SU-DHL-6 (cell line): Measurements from ENCODE around the gene GRIK2.

Experiments
- CTCF ChIP-seq: fragments of 200-600 bp; sonication (generic); IDR thresholded peaks from one replicate; pipeline ENCODE4 v1.5.1; 2017; ENCODE audit warnings: antibody characterized with exemption, mild to moderate bottlenecking, low read length, moderate library complexity; ENCODE audit not compliant: insufficient read depth, poor library complexity, severe bottlenecking
- EZH2phosphoT487 ChIP-seq: fragments of 200-600 bp; sonication (generic), shearing (Covaris generic); conservative IDR thresholded peaks from 2 replicates; pipeline ENCODE4 v1.6.1; 2018; ENCODE audit warnings: mild to moderate bottlenecking, antibody characterized with exemption, low read length, moderate library complexity, mixed read lengths

- TF ChIP-seq CTCF = no peak
- TF ChIP-seq EZH2phosphoT487 = no peak
Measured at GRCh38 chr6:101633081-101633480, 239.6 kb downstream of the GRIK2 start.
